Middle frontal gyrus (tissue), 1 donor: ENCODE data around the gene RAB7A.
"Not testable (repeated sequence)": the region's sequence is repeated elsewhere in the genome, so short reads cannot be mapped to it uniquely, and the experiment has no call there.

Experiments used
- DNase-seq: peaks from one replicate; pipeline ENCODE4 v3.0.0-alpha.2; 2015; ENCODE audit warnings: low spot score; ENCODE audit errors: extremely low spot score

Gene RAB7A

DNA sequence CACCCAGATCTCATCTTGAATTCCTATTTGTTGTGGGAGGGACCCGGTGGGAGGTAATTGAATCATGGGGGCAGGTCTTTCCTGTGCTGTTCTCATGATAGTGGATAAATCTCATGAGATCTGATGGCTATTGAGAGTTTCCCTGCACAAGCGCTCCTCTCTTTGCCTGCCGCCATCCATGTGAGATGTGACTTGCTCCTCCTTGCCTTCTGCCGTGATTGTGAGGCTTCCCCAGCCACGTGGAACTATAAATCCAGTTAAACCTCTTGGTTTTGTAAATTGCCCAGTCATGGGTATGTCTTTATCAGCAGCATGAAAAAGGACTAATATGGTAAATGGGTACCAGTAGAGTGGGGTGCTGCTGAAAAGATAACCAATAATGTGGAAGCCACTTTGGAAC lies 23.6 kb downstream of the RAB7A start:
- DNase-seq = not testable (repeated sequence)

DNA sequence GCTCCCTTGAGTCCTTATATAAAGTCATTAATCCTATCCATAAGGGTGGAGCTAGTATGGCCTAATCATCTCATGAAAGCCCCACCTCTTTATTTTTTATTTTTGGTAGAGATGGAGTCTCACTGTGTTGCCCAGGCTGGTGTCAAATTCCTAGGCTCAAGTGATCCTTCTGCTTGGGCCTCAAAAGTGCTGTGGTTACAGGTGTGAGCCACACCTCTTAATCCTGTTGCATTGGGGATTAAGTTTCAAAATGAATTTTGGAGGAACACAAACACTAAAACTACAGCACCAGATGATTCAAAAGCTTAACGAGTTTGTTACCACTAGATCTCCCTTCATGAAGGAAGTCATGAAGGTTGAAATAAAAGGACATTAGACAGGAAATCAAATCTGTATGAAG lies 27.7 kb downstream of the RAB7A start:
- DNase-seq = no peak

DNA sequence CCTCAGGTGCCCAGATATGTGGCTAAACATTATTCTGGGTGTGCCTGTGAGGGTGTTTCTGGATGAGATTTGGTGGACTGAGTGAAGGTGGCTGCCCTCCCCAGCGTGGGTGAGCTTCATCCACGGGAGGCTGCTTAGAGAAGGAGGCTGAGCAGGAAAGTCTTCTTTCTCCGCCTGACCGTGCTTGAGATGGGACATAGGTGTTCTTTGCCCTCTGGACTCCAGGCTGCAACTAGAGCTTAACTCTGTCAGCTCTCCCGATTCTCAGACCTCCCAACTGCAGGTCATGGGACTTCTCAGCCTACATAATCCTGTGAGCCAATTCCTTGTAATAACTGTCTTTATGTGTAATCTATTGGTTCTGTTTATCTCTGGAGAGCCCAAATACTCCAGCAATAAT lies 34.1 kb downstream of the RAB7A start:
- DNase-seq = no peak

DNA sequence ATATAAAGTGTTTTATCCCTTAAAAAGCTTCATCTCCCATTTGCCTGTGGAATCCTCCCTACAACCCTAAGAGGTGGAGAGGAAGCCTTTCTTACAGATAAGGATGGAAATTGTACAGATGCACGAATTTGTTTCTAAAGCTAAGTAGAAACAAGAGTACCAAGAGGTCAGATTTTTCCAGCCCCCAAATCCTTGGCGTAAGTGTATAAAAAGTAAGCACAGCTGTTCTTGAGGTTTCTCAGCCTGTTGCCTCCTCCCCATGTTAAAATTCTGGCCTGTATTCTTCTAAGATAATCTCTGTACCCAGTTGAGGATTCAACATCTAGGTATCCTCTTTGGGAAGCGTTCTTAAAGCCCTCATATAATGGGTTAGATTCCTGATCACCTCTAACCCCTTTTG lies 34.9 kb downstream of the RAB7A start:
- DNase-seq = no peak

DNA sequence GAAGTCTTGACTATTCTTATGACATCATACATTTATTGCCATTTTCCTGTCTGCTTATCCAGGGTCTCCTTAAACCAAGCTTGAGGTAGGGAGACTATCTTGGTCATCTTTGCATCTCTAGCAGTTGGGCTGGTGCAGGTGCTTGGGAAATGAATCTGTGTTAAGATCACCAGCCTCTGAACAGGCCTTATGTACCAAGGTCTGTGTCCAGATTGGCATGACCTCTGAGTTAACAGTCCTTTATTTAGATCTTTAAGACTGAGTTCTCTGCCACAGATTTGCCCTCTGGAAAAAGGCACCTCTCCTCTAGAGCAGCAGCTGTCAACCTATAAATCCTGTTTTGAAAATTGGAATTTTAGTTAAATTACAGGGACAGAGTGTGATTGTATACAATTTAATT lies 35.4 kb downstream of the RAB7A start:
- no peak for DNase-seq

DNA sequence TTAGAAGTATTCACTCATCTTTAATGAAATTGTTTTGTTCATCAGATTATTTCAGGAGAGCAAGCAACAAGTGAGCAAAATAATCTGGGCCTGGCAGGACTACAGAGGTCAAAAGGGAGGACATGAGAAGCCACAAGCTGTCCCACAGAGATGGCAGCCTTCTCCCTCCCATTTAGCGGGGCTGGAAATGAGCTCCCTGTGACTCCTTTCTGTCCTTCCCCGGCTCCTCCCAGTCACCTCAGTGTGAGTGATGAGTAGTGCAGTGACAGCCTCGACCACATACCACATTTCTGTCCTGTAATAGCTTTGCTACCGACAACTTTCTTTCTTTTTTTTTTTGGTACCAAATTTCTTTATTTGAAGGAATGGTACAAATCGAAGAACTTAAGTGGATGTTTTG lies 38.0 kb downstream of the RAB7A start:
- no peak for DNase-seq

DNA sequence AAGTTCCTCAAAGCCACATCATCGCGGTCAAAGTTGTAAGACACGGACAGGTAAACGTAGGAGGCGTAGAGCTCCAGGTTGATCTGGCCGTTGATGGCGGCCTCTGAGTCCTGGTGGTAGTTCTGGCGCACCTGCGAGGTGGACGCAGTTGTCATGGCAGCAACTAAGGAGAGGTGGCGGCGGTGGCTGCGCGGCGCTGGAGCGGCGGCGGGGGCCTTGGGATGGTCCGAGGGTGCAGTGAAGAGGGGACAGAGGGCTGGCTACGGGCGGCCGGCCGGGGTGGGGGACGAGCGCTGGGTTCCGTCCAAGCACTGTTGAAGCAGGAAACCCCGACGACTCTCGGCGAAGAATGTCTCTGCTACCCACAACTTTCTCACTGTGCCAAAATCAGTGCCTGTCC lies 38.9 kb downstream of the RAB7A start:
- no peak for DNase-seq

DNA sequence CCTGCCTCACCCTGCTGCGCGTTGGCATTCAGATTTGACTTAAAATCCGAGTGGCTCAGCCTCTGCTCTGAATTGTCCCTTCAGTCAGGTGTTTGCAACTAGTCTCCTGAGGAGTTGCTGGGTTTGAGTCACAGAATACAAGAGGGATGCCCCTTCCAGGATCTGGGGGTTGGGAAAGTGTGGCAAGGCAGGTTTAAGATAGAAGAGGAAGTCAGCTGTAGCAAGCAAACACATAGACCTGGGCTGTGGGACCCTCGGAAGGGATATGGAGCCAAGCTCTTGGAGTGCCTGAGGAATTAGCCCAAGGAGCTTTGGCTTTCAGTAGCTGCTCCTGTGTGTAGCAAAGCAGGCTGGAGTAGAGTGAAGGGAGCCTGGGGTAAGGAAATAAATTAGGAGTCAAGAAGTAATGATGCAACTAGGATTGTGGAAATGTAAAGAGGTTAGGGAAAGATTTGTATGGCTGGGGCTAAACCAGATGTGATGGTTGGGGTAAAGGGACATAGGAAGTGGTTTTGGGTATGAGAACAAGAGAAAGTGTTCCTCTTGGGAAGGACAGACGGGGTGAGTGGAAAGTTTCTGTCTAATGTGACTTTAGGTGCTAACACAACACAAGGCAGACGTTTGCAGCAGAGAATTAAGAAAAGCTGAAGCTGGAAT lies 41.2 kb downstream of the RAB7A start:
- no peak for DNase-seq

DNA sequence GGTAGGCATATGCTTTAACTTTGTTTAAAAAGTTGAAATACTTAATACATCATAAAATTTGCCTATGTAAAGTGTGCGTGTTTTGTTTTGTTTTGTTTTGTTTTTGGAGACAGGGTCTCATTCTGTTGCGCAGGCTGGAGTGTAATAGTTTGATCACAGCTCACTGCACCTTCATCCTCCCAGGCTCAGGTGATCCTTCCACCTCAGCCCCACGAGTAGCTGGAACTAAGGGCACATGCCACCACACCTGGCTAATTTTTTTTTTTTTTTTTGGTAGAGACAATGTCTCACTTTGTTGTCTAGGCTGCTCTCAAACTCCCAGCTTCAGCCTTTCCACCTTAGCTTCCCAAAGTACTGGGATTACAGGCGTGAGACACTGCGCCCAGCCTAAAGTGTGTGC lies 42.5 kb downstream of the RAB7A start:
- DNase-seq = no peak

DNA sequence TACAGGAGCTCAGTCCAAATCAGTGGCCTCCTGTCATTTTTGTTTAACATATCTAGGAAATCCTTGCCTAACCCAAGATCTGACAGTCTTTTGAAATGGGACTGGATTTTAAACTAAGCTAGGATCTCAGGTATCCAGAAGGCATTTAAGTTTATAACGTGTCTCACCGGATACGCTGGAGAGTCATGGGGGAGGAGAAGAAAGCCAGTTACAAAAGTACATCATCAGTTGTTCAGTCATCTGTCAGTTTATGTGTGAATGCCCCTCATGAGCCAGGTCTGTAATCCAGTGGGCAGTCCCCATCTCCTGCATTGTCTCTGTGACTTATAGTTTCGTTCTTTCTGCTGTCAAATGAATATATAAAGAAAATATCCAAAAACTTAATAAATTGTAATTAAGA lies 44.4 kb downstream of the RAB7A start:
- DNase-seq = no peak

DNA sequence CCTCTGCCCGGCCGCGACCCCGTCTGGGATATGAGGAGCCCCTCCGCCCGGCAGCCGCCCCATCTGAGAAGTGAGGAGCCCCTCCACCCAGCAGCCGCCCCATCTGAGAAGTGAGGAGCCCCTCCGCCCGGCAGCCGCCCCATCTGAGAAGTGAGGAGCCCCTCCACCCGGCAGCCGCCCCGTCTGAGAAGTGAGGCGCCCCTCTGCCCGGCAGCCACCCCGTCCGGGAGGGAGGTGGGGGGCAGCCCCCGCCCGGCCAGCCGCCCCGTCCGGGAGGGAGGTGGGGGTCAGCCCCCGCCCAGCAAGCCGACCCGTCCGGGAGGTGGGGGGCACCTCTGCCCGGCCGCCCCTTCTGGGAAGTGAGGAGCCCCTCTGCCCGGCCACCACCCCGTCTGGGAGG lies 47.2 kb downstream of the RAB7A start:
- not testable (repeated sequence) for DNase-seq

DNA sequence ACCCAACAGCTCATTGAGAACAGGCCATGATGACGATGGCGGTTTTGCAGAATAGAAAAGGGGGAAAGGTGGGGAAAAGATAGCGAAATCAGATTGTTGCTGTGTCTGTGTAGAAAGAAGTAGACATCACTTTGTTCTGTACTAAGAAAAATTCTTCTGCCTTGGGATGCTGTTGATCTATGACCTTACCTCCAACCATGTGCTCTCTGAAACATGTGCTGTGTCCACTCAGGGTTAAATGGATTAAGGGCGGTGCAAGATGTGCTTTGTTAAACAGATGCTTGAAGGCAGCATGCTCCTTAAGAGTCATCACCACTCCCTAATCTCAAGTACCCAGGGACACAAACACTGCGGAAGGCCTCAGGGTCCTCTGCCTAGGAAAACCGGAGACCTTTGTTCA lies 47.6 kb downstream of the RAB7A start:
- DNase-seq = not testable (repeated sequence)

DNA sequence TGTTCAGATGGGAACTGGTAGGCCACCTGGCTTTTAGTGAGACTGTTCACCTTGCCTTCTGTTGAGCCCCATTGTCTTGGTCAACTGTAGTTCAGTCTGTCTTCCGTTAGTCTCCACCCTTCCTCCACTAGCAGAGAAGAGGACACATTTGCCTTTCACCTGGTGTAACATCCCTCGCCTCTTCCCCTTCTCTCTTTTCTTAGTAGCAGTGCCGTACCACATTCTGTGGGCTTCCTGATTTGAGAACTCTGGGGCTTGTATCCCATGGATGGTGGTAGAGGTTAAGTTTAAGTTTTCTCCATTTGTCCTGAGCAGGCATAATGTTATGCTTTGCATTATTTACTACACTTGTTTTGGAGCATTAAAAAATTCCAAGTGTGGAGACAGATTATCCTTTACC lies 49.3 kb downstream of the RAB7A start:
- no peak for DNase-seq

DNA sequence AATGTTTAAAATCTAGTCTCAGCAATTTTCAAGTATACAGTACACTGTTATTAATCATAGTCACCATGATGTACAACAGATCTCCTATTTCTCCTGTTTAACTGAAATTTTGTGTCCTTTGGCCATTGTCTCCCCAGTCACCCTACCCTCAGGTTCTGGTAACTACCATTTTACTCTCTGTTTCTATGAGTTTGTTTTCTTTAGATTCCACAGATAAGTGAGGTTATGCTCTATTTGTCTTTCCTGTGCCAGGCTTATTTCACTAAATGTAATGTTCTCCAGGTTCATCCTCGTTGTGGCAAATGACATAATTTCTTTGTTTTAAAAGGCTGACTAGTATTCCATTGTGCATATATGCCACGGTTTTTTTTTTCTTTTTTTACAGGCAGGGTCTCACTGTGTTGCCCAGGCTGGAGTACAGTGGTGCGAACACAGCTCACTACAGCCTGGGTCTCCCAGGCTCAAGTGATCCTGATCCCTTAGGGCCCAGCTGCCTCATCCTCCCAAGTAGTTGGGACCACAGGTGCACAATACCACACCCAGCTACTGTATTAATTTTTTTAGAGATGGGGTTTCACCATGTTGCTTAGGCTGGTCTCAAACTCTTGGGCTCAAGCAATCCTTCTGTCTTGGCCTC lies 50.0 kb downstream of the RAB7A start:
- no peak for DNase-seq

DNA sequence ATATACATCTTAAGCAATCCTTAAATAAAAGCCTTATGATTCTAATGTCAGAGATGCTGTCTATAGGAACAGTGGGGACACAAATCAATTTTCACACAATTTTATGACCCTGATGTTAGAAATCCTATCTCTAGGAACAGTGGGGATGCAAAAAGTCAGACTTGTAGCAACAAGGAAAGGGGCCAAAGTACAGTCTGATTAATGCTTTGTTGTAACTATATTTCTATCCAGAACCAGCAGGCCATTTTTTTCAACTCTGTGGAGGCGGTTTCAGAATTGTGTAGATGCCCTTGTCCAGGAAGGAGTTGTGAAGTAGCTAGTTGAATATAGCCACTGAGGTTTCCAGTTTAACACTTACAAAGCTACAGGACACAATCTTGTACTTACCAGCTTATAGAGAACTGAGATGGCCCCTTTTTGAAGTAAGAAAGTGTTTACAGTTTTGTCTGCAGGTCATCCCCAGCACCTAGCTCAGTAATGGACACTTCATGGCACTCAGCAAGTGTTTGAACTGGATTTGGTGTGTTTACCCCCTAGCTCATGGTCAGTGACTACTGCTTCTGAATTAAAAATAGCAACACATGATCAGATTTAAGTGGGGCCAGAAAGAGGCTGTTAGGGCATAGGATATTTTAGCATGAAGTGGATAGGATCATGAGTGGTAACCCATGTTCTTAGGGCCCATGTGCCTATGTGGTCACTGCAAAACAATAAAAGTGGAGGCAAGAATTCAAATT lies 54.3 kb downstream of the RAB7A start:
- DNase-seq = no peak

DNA sequence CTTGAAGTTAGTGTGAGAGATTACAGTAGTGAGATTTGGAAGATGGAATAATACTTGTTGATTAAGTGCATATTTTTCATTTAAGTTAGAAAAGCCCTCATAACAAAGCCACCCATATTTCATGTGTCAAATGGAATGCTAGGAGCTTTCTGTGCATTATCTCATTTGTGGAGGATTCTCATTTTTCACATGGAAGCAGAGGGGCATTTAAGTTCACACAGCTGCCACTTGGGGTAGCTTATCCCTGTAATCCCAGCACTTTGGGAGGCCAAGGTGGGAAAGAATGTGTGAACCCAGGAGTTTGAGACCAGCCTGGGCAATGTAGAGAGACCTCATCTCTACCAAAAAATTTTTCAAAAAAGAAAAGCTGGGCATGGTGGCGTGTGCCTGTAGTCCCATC lies 55.2 kb downstream of the RAB7A start:
- no peak for DNase-seq

DNA sequence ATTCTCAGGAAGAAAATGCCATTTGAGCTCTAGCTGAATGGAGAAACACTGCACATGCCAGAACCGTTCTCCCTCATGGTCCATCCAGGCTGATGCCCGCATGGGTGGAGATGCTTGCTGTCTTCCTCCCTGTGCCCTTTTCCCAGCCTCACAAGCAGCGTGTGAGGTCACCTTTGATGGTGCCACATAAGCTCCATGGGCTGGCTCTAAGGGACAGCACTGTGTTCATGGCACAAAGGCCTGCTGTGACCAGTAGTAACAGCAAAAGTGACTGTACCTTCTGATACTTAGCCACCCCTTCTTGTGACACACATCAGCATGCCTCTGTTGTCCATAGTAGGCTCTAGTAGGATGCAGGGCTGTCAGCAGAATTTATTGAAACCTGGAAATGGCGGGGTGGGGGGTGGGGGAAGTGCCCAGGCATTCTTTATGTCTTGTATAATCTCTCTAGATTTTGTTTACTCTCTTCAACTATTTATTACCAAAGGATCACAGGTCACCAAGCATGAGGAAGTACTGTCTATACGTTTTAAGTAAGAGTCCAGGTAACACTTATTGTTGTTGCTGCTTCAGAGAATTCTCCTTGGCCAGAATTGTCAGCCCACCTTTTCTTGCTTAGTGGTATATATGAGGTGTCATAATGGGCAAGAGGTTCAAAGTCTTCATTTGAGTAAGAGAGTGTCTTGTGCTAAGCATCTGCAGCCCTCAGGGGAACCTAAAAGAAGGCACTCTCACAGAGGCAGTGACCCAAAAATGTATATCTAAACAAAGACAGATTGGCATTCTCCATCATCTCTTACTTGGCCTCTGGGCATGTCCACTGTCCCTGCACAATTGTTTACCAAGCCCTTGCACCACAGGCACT lies 56.5 kb downstream of the RAB7A start:
- DNase-seq = no peak

DNA sequence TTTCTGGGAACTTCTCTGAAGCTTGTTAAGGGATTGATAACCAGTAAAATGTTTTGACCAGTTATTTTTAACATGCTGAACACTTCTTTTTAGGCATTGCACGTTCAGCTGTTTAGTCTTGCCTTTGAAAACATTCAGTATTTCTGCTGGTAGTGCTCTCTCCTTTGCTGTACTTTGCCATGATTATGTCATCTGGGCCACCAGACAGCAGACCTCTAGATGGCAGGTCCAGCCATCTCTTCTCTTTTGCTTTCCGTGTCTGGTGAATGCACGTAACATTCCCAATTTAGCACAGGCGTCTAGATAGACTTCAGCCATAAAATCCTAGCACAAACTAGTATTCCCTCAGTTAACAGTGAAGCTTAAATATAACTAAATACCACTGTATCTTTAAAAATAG lies 57.8 kb downstream of the RAB7A start:
- DNase-seq = no peak

DNA sequence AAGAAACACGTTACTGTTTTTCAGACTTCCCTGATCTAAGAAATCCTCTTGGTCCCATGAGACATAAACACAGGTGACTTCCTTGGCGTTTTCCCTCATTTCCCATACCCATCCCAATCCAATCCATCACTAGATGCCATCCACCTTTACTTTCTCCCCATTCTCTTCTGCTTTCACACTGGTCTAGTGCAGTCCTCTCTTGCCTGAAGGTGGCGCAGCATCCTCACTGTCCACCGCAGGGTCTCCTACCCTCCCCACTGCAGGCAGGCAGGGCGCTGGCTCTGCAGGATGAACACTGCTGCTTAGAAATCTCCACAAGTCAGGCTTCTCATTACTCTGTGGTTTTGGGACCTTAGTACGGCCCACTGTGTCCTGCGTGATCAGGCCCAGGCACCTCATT lies 58.2 kb downstream of the RAB7A start:
- no peak for DNase-seq

DNA sequence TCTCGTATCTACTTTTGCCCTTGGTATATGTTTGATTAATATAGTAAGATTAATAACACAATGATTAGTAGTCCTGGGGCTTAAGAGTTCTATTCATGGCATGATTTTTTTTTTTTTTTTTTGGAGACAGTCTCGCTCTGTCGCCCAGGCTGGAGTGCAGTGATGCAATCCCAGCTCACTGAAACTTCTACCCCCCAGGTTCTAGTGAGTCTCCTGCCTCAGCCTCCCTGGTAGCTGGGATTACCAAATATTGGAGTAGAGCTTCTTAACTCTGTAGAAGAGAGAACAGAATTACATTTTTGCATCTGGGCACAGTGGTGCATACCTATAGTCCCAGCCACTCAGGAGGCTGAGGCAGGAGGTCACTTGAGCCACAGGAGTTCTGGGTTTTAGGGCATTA lies 58.9 kb downstream of the RAB7A start:
- no peak for DNase-seq

DNA sequence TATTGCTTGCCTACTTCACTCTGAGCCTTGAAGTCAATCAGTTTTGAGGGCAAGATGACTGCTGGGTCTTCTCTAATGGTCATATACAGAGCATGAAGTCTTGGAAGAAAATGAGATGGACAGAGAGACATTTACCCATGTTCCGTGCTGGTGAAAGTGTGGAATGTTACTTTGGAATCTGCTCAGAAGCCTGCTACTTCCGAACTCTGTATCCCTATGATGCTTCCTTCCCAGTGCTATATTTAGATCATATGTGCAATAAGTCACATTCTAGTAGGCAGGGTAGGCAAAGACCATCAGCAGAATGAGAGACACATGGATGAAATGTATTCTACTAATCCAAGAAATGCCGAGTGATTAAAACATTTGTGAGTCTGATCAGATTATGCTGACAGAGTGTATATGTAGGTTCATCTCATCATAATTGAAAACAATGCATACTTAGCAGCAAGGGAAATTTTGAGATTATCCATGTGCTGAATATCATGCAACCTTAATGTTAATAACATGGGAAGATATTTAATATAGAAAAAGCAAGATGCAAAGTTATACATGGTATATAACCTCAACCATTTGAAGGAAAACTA lies 60.5 kb downstream of the RAB7A start:
- DNase-seq = no peak
